Measurements from ENCODE around the gene NISCH. TPM values are rescaled to one million over a fixed set of nuclear protein-coding genes. Genes with fewer than 3 reads are reported as not detected.

Gene NISCH
- total RNA-seq, 1 experiment from 2014 or later, result 63.4 TPM

- in situ Hi-C loops (cut with HindIII; ENCODE audit: low pct_unique_long_range_greater_than_20kb, low sequenced_read_pairs), result no loop called here
- intact Hi-C loops (cut with micrococcal nuclease; ENCODE audit: unreplicated experiment), result no loop called here
- Histone ChIP-seq H3K9me3 (ENCODE audit: control insufficient read depth, insufficient read depth, low read depth, low read length) (no peaks in the 10 kb centered on the region), H3K4me3 (ENCODE audit: low read depth in 2 of 2, low read length in 2 of 2) (no peak overlapping the region), H3K27me3 (ENCODE audit: control insufficient read depth, insufficient read depth, low read length) (no peaks in the 10 kb centered on the region), H3K36me3 (ENCODE audit: control insufficient read depth, insufficient read depth, low read length) (no peaks in the 10 kb centered on the region), H3K27ac (ENCODE audit: low read length) (no peak overlapping the region), H3K4me1 (ENCODE audit: control insufficient read depth, insufficient read depth, low read length) (no peaks in the 10 kb centered on the region; the same call in 1 of the 2 replicates)
- TF ChIP-seq, protein P1, sequence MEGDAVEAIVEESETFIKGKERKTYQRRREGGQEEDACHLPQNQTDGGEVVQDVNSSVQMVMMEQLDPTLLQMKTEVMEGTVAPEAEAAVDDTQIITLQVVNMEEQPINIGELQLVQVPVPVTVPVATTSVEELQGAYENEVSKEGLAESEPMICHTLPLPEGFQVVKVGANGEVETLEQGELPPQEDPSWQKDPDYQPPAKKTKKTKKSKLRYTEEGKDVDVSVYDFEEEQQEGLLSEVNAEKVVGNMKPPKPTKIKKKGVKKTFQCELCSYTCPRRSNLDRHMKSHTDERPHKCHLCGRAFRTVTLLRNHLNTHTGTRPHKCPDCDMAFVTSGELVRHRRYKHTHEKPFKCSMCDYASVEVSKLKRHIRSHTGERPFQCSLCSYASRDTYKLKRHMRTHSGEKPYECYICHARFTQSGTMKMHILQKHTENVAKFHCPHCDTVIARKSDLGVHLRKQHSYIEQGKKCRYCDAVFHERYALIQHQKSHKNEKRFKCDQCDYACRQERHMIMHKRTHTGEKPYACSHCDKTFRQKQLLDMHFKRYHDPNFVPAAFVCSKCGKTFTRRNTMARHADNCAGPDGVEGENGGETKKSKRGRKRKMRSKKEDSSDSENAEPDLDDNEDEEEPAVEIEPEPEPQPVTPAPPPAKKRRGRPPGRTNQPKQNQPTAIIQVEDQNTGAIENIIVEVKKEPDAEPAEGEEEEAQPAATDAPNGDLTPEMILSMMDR (IDR thresholded peaks at IDR 0.05), result no peak
- TF ChIP-seq POLR2AphosphoS5 (IDR thresholded peaks at IDR 0.05; ENCODE audit: low read depth, low read length), result no peak
- no peak for TF ChIP-seq SIN3A (IDR thresholded peaks at IDR 0.05; ENCODE audit: borderline replicate concordance, insufficient read depth, low read depth, low read length)
- no peak for TF ChIP-seq REST (IDR thresholded peaks at IDR 0.05; ENCODE audit: insufficient read depth in 1 of 2, low read depth in 2 of 2, low read length in 1 of 2)
- TF ChIP-seq TCF7L2 (IDR thresholded peaks at IDR 0.05; ENCODE audit: low read depth, low read length), result no peak
- POLR2A ChIA-PET, result no interaction called here
- no peak for ATAC-seq
- no peak for DNase-seq (ENCODE audit: low read depth, low spot score)
- CTCF ChIA-PET, result no interaction called here
- BruUV-seq (replicated peaks), result no TSS peak
These were observed 69.6 kb downstream of the NISCH start for GRCh38 chr3:52524752-52525679.

GRCh38 chr3:52525680-52526561, 70.5 kb downstream of the NISCH start:
- no peak for DNase-seq (ENCODE audit: low read depth, low spot score)

More at GRCh38 chr3:52525680-52526561, 70.5 kb downstream of the NISCH start:
- Histone ChIP-seq H3K4me1 (ENCODE audit: control insufficient read depth, insufficient read depth, low read length) (no peaks in the 10 kb centered on the region; the same call in 1 of the 2 replicates), H3K36me3 (ENCODE audit: control insufficient read depth, insufficient read depth, low read length) (no peaks in the 10 kb centered on the region), H3K9me3 (ENCODE audit: control insufficient read depth, insufficient read depth, low read depth, low read length) (no peaks in the 10 kb centered on the region), H3K27ac (ENCODE audit: low read length) (no peak overlapping the region), H3K4me3 (ENCODE audit: low read depth in 2 of 2, low read length in 2 of 2) (no peak overlapping the region), H3K27me3 (ENCODE audit: control insufficient read depth, insufficient read depth, low read length) (no peaks in the 10 kb centered on the region)
- BruUV-seq (replicated peaks), result no TSS peak
- intact Hi-C loops (cut with micrococcal nuclease; ENCODE audit: unreplicated experiment), result no loop called here
- POLR2A ChIA-PET, result interaction anchor here (0.9 kb wide), 1 partner anchor 14 kb away, joined by 6 read pairs; no protein-coding TSS in a partner anchor
- TF ChIP-seq SIN3A (IDR thresholded peaks at IDR 0.05; ENCODE audit: borderline replicate concordance, insufficient read depth, low read depth, low read length) (no peak), POLR2AphosphoS5 (IDR thresholded peaks at IDR 0.05; ENCODE audit: low read depth, low read length) (no peak), REST (IDR thresholded peaks at IDR 0.05; ENCODE audit: insufficient read depth in 1 of 2, low read depth in 2 of 2, low read length in 1 of 2) (no peak), TCF7L2 (IDR thresholded peaks at IDR 0.05; ENCODE audit: low read depth, low read length) (no peak)
- TF ChIP-seq, protein P1 (IDR thresholded peaks at IDR 0.05), result no peak
- in situ Hi-C loops (cut with HindIII; ENCODE audit: low pct_unique_long_range_greater_than_20kb, low sequenced_read_pairs), result no loop called here
- CTCF ChIA-PET, result interaction anchor here (0.6 kb wide), 1 partner anchor 155 kb away, joined by 5 read pairs; no protein-coding TSS in a partner anchor
- no peak for ATAC-seq

All from Panc1 (cell line).